Keratinocyte (primary cell): ENCODE data around the gene MAGI1. TPM values are rescaled to one million over a fixed set of nuclear protein-coding genes. Genes with fewer than 3 reads are reported as not detected.

ENCODE experiments used
- DNase-seq: peaks from one replicate; pipeline ENCODE4 v3.0.0-alpha.2; 2011; ENCODE audit warnings: low read depth, missing footprints, low spot score
- FAIRE-seq: peaks from 2 replicates; lab custom pipeline; 2011; peaks lifted over from hg19 to GRCh38; lab: Jason Lieb, UNC
- H2AFZ ChIP-seq: 2 replicates; pipeline ENCODE4 v1.6.0; 2012; ENCODE audit warnings: low read length, control low read depth, inconsistent platforms; ENCODE audit not compliant: control insufficient read depth
- H3K27ac ChIP-seq: 2 replicates; pipeline ENCODE4 v1.5.1; 2011; ENCODE audit warnings: low read length; ENCODE audit not compliant: control insufficient read depth, insufficient read depth
- H3K27me3 ChIP-seq: 3 replicates; pipeline ENCODE4 v1.6.0; 2011; ENCODE audit warnings: low read length; ENCODE audit not compliant: control insufficient read depth, insufficient read depth; ENCODE audit errors: extremely low read depth
- H3K36me3 ChIP-seq, 2 experiments: 2 replicates in 1 of 2; 3 replicates in 1 of 2; pipeline ENCODE4 v1.5.1; 2011; ENCODE audit warnings: low read length in 2 of 2, mild to moderate bottlenecking in 1 of 2; ENCODE audit not compliant: control insufficient read depth in 2 of 2, insufficient read depth in 2 of 2; ENCODE audit errors: extremely low read depth in 1 of 2
- H3K4me1 ChIP-seq: 3 replicates; pipeline ENCODE4 v1.5.1; 2011; ENCODE audit warnings: low read length; ENCODE audit not compliant: control insufficient read depth, insufficient read depth; ENCODE audit errors: extremely low read depth
- H3K4me2 ChIP-seq: 3 replicates; pipeline ENCODE4 v1.6.0; 2011; ENCODE audit warnings: low read depth, low read length; ENCODE audit not compliant: control insufficient read depth, insufficient read depth; ENCODE audit errors: extremely low read depth
- H3K4me3 ChIP-seq, 3 experiments: fragments of 200-600 bp in 1 of 3; sonication (generic) in 1 of 3; 2 replicates in 2 of 3; 3 replicates in 1 of 3; pipeline ENCODE4 v1.5.1; 2011 to 2016; ENCODE audit warnings: low read length in 3 of 3, mild to moderate bottlenecking in 3 of 3, control low read depth in 2 of 3, inconsistent platforms in 1 of 3, low read depth in 1 of 3, mixed read lengths in 1 of 3, mixed run types in 1 of 3, moderate library complexity in 1 of 3; ENCODE audit not compliant: control insufficient read depth in 2 of 3, insufficient read depth in 2 of 3; ENCODE audit errors: extremely low read depth in 1 of 3
- H3K79me2 ChIP-seq: 2 replicates; pipeline ENCODE4 v1.6.0; 2012; ENCODE audit warnings: low read length; ENCODE audit not compliant: control insufficient read depth, insufficient read depth
- H3K9ac ChIP-seq: 3 replicates; pipeline ENCODE4 v1.6.0; 2011; ENCODE audit warnings: low read length; ENCODE audit not compliant: control insufficient read depth, insufficient read depth; ENCODE audit errors: extremely low read depth
- H3K9me1 ChIP-seq: 3 replicates; pipeline ENCODE4 v1.6.0; 2011; ENCODE audit warnings: low read length; ENCODE audit not compliant: control insufficient read depth, insufficient read depth; ENCODE audit errors: extremely low read depth
- H3K9me3 ChIP-seq: 2 replicates; pipeline ENCODE4 v1.5.1; 2012; ENCODE audit warnings: low read depth, low read length; ENCODE audit not compliant: control insufficient read depth
- H4K20me1 ChIP-seq: 3 replicates; pipeline ENCODE4 v1.6.0; 2011; ENCODE audit warnings: low read length; ENCODE audit not compliant: control insufficient read depth, insufficient read depth; ENCODE audit errors: extremely low read depth
- CTCF ChIP-seq, 3 experiments: IDR thresholded peaks in 1 of 3; conservative IDR thresholded peaks in 1 of 3; optimal IDR thresholded peaks in 1 of 3; 2 replicates in 2 of 3; 3 replicates in 1 of 3; pipeline versions ENCODE3 to v1.5.1; 2011; ENCODE audit warnings: low read length in 3 of 3, mild to moderate bottlenecking in 3 of 3, moderate library complexity in 2 of 3, control low read depth in 1 of 3, inconsistent platforms in 1 of 3; ENCODE audit not compliant: insufficient read depth in 2 of 3; ENCODE audit errors: extremely low read depth in 1 of 3
- EZH2 ChIP-seq: IDR thresholded peaks from one replicate; pipeline ENCODE4 v1.6.1; 2012; ENCODE audit warnings: inconsistent platforms, mild to moderate bottlenecking, low read length, moderate library complexity
- dilution Hi-C: fragments of 300-500 bp; cut with MboI; formaldehyde crosslinking; loops from one replicate; pipeline ENCODE4 v1.7.0; 2020; ENCODE audit warnings: low sequenced_read_pairs; ENCODE audit not compliant: extremely low pct_ligation_motif_present
- polyA plus RNA-seq, 5 experiments: library from polyadenylated mRNA; depleted of rRNA in 3 of 5; stranded (reverse) in 3 of 5; stranded (forward) in 1 of 5; unstranded in 1 of 5; fragments of >200 nt; gene quantifications; 1 replicate in 1 of 5; 2 replicates in 3 of 5; 3 replicates in 1 of 5; pipeline versions ENCODE4 v1.2.1 to v1.2.3, GENCODE V29; 2011 to 2012; ENCODE audit warnings: missing spikeins in 2 of 5, low read depth in 1 of 5, low replicate concordance in 1 of 5

The MAGI1 gene
- polyA plus RNA-seq, 1 donor (not counting 4 experiments of a cell fraction or from before 2014, with no cell fraction given), result 10.9 TPM

- dilution Hi-C loops, result no loop called here
- Histone ChIP-seq H3K27me3 (no peaks in the 10 kb centered on the region), H3K9ac (no peak overlapping the region), H3K4me1 (peaks cover 21% of the 10 kb centered on the region), H3K9me1 (no peaks in the 10 kb centered on the region), H4K20me1 (no peaks in the 10 kb centered on the region), H3K9me3 (no peaks in the 10 kb centered on the region), H3K79me2 (no peaks in the 10 kb centered on the region), H3K4me3 (no peak overlapping the region), H3K27ac (no peak overlapping the region), H3K36me3 (no peaks in the 10 kb centered on the region), H3K4me2 (no peak overlapping the region), H2AFZ (no peak overlapping the region)
- DNase-seq (no peak), FAIRE-seq (no peak)
- TF ChIP-seq EZH2 (no peak), CTCF (optimal IDR thresholded peaks at IDR 0.05 in 1 of 3, IDR thresholded peaks at IDR 0.05 in 1 of 3, conservative IDR thresholded peaks at IDR 0.05 in 1 of 3; ENCODE audit: extremely low read depth in 1 of 3, insufficient read depth in 2 of 3, low read length in 3 of 3) (no peak)
Observed at GRCh38 chr3:65837604-65838003, 201.1 kb downstream of the MAGI1 start.

GRCh38 chr3:65836047-65836446 lies 202.7 kb downstream of the MAGI1 start:
- DNase-seq, result no peak
- FAIRE-seq, result no peak
- H4K20me1 ChIP-seq, result no peaks in the 10 kb centered on the region
- no peak overlapping the region for H3K4me3 ChIP-seq
- no peaks in the 10 kb centered on the region for H3K79me2 ChIP-seq
- H3K4me2 ChIP-seq, result no peak overlapping the region
- H3K36me3 ChIP-seq, result no peaks in the 10 kb centered on the region
- H3K9me3 ChIP-seq, result no peaks in the 10 kb centered on the region
- no peaks in the 10 kb centered on the region for H3K9me1 ChIP-seq
- dilution Hi-C loops, result no loop called here
- H2AFZ ChIP-seq, result no peak overlapping the region
- no peaks in the 10 kb centered on the region for H3K27me3 ChIP-seq
- no peak overlapping the region for H3K27ac ChIP-seq
- H3K4me1 ChIP-seq, result peaks cover 21% of the 10 kb centered on the region
- H3K9ac ChIP-seq, result no peak overlapping the region
- TF ChIP-seq CTCF (optimal IDR thresholded peaks at IDR 0.05 in 1 of 3, IDR thresholded peaks at IDR 0.05 in 1 of 3, conservative IDR thresholded peaks at IDR 0.05 in 1 of 3; ENCODE audit: extremely low read depth in 1 of 3, insufficient read depth in 2 of 3, low read length in 3 of 3) (no peak), EZH2 (no peak)
